NB4 (cell line): ENCODE results near the gene ZXDA.

Experiments used
- CTCF ChIP-seq: IDR thresholded peaks from one replicate; pipeline ENCODE4 v1.5.1; 2012; ENCODE audit warnings: low read depth, low read length
- MAX ChIP-seq: IDR thresholded peaks from 2 replicates; pipeline ENCODE4 v1.6.1; 2011; ENCODE audit warnings: low read depth, low read length

GRCh38 chrX:57871463-57871862 lies 38.8 kb downstream of the ZXDA start:
- TF ChIP-seq CTCF, result no peak
- no peak for TF ChIP-seq MAX
